LHCN-M2 (cell line): ENCODE results near the gene PCYT1A. TPM values are rescaled to one million over a fixed set of nuclear protein-coding genes. Genes with fewer than 3 reads are reported as not detected.
A peak's percentile ranks its signal among the peaks of the same experiment; 100 is the strongest.
"Not testable (repeated sequence)": the region's sequence is repeated elsewhere in the genome, so short reads cannot be mapped to it uniquely, and the experiment has no call there.

Source experiments
- DNase-seq: peaks from one replicate; pipeline ENCODE4 v3.0.0-alpha.2; 2012; ENCODE audit warnings: low read depth
- total RNA-seq: library from RNA; depleted of rRNA; stranded (reverse); fragments of >200 nt; gene quantifications from 2 replicates; pipeline ENCODE4 v1.2.3, GENCODE V29; 2014

The PCYT1A gene
- total RNA-seq, 1 experiment from 2014 or later, result 92.3 TPM

DNA sequence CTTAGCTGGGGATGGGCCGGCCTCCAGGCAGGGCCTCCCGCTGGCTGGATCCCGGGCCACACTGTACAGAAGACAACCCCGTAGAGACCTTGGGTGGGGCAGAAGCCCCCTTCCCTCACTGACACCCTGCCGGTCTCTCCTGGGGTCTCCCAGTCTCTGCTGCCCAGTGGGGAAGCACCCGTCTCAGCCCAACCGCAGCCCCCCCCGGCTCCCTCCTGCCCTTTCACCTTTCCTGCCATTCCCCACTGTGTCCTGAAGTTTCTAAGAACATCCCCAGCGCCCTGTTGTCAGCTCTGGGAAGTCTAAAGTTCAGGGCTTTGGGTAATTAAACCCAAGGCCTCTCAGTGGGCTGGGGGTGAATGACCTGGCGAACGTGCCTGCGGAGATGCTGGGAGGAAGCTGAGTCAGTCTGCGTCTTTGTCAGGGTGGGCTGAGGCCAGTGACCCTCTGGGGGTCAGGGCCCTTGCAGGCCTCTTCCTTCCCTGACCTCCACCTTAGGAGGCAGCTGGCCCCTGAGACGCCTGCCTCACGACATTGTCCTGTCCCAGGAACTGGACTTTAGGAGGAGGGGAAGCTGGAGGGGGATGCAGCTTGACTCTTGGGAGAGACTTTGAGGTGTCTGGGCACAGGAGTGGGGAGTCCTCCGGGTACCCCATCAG, 72.6 kb downstream of the PCYT1A start:
- DNase-seq, result no peak

DNA sequence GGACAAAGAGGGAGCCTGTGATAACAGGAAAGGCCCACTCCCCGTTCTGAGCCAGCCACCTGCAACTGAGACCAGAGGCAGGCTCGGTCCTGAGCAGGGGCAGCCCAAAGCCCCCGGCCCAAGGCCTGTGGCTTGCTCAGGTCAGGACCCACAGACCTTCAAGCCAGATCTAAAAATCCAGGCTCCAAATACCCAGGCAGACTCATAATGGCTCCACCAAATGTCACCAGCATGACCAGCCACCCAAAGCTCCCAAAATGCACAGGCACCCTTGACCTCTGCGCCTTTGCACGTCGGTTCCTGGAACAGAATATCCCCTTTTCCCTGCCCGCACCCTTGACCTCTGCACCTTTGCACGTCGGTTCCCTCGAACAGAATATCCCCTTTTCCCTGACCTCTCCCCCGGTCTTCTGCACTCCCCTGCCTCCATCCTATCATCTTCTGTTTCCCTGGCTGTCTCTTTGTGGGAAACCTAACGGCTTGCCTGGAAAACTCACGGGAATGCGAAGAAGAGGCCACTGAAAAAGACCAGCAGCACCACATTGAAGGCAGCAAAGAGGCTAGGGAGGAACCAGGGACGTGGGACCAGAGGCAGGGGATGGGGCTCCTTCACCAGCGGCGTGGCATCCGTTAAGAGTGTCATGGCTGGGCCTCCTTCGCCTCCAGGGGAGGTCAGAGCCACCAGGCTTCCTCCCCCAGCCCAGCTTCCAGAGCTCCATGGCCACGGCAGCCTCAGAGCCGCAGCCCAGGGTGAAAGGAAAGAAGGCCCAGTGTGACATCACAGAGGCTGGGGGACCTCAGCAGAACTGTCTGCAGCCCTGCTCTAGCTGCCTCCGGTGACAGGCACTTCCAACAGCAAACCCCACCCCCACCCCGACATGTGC, 76.6 kb downstream of the PCYT1A start, which contains the start of gene ZDHHC19:
Gene ZDHHC19 (minus strand): TSS at position 728 of the 884 bp plus-strand sequence. CDS start 85 bp downstream, at position 643.
- no peak for DNase-seq

DNA sequence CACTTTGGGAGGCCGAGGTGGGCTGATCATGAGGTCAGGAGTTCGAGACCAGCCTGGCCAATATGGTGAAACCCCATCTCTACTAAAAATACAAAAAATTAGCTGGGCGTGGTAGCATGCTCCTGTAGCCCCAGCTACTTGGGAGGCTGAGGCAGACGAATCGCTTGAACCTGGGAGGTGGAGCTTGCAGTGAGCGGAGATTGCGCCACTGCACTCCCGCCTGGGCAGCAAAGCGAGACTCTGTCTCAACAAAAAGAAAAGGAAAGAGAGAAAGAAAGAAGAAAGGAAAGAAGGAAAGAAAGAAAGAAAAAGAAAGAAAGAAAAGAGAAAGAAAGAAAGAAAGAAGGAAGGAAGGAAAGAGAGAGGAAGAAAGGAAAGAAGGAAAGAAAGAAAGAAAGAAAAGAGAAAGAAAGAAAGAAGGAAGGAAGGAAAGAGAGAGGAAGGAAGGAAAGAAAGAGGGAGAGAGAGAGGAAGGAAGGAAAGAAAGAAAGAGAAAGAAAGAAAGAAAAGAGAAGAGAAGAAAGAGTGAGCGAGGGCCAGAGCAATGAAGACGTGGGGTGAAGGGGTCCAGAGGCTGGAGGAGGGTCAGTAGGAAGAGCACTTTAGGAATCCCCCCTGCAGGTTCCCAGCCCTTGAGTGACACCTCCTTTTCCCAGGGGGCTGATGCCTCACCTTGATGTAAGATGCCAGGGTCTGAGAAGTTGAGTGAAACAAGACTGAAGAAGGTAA, 77.4 kb downstream of the PCYT1A start:
- not testable (repeated sequence) for DNase-seq

DNA sequence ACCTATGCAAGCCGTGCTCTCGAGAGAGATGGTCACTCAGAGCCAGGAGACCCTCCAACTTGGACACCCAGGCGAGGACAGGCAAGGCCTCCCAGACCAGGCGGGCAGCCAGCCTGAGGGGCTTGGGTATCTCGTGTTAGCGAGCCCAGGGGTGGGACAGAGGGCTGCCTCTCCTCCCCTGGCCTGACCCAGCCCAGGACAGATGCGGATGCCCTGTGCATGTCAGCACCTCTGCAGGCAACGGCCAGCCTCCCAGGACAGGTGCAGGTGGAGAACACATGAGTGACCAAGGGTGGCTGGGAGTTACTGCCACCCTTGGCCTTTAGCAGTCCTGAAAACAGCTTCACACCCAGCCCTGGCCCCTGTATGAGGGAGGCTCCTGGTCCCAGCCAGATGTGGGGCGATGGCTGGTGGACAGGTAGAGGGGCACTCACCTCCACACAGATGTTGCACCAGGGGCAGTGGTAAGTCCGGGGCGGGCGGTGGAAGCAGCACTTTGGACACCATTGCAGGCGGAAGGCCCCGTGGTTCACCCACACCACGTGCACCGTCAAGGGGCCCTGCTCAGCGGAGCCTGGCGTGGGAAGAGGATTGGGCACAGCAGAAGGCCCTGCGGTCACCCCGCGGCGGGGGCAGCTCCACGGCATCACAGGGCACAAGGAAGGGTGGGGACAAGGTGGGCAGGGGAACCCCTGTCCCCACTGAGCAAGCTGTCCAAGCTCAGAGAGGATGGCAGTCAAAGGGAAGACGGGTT, 78.4 kb downstream of the PCYT1A start:
- no peak for DNase-seq

DNA sequence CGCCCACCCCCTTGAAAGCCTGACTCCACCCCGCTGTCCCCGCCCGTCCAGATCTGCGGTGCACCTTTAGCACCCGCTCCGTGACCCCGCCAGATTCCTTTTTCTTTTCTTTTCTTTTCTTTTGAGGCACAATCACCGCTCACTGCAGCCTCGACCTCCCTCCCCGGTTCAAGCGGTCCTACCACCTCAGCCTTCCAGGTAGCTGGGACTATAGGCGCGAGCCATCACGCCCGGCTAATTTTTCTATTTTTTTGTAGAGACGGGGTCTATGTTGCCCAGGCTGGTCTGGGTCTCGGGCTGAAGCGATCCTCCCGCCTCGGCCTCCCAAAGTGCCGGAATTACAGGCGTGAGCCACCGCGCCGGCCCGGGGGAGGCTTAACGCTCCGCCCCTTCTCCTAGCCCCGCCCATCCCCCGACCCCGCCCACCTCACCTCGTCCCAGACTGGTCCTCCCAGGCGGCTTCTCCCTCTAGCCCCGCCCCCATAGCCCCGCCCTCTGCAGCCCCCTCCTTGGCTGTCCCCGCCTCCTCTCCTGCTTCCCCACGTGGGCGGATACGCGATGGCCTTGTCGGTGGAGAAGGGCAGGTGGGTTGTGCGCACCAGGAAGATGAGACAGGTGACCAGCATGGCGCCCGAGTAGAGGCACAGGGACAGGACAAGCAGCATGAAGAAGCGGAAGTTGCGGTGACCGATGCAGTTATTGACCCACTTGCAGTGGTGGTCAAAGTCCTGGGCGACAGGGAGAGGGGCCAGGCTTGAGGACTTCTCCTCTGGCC, 79.5 kb downstream of the PCYT1A start:
- no peak for DNase-seq

DNA sequence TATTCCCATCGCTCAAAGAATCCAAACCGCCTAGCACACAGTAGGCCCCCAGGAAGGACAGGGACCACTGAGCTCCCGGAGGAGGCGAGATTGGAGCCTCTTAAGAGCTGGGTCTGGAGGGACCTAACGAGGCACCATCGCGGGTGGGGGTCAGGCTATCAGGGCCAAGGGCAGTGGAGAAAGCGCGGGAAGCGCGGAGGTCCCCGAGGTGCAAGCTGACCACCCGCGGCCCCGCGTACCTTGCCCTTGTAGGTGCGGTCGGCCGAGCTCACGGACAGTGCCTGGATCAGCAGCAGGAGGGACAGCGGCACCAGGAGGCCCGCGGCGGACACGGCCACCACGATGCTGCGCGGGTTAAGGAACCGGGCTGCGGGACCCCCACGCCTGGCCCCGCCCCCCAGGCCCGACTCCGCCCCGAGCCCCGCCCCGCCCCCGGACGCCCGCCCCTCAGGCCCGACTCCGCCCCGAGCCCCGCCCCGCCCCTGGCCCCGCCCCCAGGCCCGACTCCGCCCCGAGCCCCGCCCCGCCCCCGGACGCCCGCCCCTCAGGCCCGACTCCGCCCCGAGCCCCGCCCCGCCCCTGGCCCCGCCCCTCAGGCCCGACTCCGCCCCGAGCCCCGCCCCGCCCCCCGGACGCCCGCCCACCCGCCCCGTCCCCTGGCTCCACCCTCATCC, 80.2 kb downstream of the PCYT1A start:
- no peak for DNase-seq

DNA sequence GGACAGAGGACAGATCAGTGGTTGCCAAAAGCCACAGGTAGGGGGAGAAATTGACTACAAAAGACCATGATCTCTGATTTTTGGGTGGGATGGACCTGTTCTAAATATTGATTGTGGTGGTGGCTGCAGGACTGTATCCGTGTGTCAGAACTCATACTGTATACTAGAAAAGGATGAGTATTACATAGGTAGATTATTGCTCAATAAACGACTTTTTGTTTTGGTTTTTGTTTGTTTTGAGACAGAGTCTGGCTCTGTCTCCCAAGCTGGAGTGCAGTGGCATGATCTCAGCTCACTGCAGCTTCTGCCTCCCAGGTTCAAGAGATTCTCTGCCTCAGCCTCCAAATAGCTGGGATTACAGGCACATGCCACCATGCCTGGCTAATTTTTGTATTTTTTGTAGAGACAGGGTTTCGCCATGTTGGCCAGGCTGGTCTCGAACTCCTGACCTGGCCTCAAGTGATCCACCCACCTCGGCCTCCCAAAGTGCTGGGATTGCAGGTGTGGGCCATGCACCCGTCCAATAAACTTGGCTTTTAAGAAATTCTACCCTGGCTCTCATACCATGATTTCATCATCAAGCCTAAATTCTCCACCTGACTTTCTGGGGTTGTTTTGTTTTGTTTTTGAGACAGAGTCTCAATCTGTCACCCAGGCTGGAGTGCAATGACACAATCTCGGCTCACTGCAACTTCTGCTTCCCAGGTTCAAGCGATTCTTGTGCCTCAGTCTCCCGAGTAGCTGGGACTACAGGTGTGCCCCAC, 81.9 kb downstream of the PCYT1A start:
- not testable (repeated sequence) for DNase-seq

DNA sequence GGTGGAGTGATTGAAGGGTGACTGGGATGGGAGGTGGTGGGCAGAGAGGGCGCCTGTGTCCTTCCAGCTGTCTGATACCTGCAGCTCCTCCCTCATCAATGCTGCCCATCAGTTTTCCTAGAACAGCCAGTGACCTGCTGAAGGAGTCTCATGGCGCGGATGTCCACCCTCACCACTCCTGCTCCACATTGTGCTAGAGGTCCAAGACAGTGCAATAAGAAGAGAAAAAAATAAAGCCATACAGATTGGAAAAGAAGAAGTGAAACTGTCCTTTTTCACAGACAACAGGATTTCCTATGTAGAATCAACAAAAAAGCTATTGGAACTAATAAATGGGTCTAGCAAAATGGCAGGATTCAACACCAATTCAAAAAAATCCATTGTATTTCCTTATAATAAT, 83.7 kb downstream of the PCYT1A start:
- DNase-seq, result no peak

DNA sequence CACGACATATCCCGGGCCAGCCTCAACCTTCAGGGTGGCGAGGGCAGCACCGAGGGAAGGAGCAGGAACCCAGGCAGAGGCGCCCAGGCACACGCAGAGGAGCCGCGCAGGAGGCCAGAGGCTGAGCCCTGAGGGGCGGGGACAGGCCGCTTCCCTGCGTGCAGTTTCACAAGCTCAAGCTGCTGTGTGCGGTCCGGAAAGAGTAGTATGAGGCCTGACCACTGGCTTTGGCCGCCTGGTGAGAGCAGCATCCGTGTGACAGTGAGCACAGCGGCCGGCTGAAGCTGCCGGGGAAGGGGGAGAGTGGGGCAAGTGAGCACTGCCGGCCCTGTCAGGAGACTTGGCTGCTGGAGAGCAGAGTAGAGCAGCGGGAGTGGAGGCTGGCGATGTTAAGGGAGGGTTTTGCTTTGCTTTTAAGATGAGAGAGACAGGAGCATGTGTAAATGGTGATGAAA, 85.0 kb downstream of the PCYT1A start:
- peak; percentile 33 for DNase-seq

DNA sequence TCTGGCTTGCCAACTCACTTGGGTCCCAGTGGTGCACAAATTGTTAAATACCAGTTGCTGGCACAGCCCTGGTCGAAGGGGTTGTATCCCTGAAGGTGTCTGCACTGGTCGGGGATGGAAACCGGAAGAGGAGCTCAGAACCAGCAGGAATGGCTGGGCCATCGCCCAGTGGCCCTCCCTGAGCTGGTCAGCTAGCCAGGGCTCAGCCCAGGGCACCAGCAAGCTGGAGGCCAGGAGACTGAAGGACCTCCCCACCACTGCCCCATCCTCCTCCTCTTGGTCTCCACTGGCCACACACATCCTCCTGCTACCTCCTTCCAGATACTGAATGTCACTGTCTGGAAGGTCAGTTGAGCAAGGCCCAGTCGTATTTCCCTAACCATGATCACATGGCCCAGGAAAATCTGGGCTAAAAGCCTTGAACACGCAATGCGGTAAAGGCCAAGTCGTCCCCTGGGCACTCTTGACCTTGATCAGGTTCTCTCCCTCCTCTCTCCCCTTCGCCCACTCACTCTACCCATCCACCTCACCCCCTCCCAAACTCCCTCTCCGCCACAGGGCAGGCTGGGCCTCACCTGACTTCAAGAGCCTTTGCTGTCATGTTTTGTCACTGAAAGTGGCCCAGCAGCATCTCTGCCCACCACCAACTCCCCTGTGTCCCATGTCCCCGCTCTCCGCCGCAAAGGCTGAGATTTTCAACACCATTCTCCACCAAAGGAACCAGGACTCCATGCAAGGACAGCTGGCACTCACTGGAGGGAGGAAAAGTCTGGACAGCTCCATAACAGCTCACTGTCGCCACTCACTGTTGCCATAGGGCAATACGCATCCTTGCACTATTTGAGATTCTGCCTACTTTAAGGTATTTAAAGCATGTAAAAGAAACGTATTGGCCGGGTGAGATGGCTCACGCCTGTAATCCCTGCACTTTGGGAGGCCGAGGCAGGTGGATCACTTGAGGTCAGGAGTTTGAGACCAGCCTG, 88.5 kb downstream of the PCYT1A start:
- DNase-seq, result peak; percentile 28

DNA sequence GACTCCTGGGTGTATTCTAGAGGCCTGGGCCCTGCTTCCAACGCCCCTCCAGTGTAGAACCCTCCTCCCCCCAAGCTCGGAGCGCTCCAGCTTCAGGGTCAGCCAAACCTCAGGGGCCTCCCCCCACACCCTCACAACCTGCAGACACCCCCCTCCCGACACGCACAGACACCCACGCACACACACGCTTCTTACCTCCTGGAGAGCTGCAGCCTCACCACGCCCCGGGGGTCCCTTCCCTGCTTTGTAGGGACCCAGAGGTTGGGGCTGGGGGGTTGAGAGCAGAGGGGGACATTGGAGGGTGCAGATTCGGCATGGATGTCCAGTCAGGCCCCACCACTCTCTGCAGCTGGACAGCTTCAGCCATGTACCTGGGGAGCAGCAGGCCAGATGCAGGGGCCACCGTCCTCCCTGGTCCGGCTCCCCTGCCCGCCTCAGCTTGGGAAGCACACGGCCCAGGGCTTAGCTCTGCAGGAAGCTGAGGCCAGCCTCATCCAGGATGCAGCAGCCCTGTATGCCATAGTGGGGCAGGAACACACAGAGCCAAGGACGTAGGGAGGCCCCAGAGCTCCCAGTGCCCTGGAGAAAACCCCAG, 89.3 kb downstream of the PCYT1A start:
- DNase-seq, result no peak

DNA sequence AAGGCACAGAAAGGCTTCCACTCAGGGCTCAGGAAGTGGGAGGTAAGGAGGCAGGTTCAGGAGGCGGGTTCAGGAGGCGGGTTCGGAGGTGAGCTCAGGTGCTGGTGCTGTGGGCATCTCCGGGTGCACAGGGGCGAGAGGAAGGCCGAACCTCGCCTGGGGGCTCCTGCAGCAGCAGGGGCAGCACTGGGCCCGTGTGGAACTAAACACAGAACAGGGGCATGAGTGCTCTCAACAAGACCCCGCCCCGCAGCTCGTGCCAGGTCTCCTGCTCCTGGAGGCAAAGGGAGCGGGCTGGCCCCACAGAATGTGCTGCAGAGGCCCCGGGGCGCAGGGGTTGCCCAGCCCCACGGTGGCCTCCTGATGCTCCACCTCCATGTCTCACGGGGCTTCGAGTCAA, 90.0 kb downstream of the PCYT1A start:
- DNase-seq, result no peak

DNA sequence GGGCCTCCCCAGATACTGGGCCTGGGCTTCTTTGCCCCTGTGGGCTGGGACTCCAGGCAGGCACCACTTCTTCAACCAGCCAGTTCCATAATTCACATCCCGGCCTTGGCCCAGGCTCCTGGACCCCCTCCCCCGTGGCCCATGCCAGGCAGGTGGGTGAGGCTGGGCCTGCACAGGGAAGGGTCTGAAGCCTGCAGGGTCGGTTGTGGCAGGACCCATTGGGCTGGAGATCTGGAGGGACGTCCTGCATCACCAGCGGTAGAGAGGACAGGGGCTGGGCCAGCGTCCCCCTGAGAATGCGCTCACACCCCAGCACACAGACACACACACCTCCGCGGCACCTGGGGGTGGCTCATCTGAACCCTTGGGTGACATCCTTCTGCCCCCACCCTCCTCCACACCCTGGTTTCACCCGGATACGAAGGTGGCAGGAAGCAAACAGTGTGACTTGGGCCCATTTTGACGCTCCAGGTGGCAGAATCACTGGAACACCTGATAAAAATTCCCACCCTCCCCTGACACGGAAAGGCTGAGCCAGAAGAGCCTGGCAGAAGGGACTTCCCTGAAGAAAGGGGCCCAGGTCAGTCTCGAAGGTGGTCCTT, 91.8 kb downstream of the PCYT1A start:
- DNase-seq, result no peak

DNA sequence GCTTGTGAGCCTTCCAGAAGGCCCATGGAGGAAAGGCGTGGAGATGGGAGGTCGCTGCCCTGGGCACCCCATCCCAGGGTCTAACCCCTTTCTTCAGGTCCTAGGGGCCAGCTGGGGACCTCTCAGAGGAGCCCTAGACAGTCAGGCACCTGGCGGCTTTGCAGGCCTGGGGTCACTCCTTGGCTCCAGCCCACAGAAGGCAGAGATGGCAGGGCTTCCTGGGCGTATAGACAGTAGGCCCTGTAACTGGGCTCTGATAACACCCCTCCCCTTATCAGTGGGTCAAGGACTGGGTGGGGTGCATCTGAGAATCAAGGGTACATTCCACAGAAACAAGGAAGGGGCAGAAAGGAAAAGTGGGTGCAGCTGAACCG, 93.0 kb downstream of the PCYT1A start:
- DNase-seq, result no peak

DNA sequence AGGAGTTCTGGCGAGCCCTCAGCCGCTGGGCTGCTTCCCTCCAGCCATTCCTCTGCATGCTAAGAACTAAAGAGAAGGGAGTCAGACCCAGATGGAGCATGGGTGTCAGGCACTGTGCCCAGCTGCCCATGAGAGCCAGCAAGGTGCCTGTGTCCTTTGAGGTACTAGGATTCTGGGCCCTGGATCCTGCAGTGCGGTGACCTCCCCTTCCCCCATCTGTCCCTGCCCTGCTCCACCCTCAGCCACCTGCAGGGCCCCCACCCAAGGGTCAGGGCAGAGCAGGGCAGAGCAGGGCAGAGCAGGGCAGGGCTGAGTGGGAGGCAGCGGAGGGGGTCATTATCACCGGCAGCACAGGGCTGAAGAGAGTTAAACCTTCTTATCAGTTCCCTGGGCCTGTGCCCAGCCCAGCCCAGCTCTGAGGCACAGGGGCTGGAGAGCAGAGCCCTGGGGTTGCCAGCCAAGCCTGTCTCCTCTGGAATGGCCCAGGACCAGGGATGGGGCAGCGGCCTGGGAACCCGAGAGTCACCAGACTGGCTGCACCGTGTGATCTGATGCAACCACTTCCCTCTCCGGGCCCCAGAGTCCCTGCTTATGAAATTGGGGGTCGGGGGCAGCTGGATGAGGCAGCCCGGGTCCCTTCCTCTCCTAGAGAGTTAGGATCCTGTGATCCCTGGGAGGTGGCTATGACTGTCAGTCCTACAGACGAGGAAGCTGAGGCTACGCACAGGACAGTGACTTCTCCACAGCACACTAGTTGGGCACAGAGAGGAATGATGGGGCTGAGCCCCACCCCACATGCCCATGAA, 93.6 kb downstream of the PCYT1A start:
- no peak for DNase-seq

DNA sequence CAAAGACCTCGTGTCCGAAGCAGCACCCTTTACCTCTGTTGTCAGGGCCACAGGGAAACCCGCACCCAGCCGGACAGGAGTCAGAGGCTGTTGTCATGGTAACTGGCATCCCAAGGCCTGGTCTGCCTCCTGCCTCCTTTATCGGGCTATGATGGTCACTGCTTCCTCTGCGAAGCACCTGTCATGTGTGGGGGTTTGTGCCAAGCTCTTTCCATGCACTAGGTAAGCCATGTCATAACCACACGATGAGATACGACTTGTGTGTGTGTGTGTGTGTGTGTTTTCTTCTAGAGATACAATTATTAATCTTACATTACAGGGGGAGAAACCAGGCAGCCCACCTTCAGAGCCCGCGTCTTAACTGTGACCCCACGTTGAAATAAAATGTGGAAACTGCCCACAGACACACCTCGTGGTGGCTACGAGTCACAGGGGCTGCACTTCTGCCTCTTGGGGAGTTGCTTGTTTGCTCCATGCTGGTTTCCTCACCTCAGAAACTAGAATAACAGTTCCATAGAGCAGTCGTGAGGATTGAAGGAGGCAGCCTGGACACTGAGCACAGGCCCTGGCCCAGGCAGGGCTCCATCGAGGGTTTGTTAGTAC, 94.3 kb downstream of the PCYT1A start:
- DNase-seq, result peak; percentile 9
